ENCODE data around the gene KRTAP1-5. TPM values are rescaled to one million over a fixed set of nuclear protein-coding genes. Genes with fewer than 3 reads are reported as not detected.

KRTAP1-5 gene
- total RNA-seq, 1 experiment from 2014 or later = not detected

DNA sequence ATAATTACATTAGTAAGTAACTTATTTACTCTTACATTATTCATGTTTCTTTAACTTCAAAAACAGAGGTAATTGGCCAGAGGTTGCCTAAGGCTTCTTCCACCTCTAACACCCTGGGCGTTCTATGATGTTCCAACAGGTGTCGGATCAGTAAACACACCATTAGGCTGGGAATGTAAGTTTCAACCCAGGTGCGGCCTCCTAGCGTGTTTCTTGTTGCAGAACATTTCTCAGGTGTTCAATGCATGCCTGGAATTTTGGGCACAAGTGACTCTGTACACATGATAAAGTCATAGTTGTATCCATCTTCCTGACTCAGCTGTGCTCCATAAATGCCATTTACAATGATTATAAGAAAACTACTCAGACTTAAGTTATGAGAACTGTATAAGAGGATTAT, 27.0 kb upstream of the KRTAP1-5 start:
- Histone ChIP-seq H3K36me3 (ENCODE audit: control insufficient read depth, insufficient read depth, low read length) (no peaks in the 10 kb centered on the region), H3K9me3 (ENCODE audit: control insufficient read depth, insufficient read depth, low read depth, low read length) (no peaks in the 10 kb centered on the region), H3K4me1 (ENCODE audit: control insufficient read depth, insufficient read depth, low read length) (no peaks in the 10 kb centered on the region), H3K27me3 (ENCODE audit: control insufficient read depth, insufficient read depth, low read length) (no peaks in the 10 kb centered on the region), H3K4me3 (ENCODE audit: low read depth in 2 of 2, low read length in 2 of 2) (no peak overlapping the region), H3K27ac (ENCODE audit: low read length) (no peak overlapping the region)
- ChIA-PET POLR2A (no interaction called here), CTCF (no interaction called here)
- TF ChIP-seq, protein P1, sequence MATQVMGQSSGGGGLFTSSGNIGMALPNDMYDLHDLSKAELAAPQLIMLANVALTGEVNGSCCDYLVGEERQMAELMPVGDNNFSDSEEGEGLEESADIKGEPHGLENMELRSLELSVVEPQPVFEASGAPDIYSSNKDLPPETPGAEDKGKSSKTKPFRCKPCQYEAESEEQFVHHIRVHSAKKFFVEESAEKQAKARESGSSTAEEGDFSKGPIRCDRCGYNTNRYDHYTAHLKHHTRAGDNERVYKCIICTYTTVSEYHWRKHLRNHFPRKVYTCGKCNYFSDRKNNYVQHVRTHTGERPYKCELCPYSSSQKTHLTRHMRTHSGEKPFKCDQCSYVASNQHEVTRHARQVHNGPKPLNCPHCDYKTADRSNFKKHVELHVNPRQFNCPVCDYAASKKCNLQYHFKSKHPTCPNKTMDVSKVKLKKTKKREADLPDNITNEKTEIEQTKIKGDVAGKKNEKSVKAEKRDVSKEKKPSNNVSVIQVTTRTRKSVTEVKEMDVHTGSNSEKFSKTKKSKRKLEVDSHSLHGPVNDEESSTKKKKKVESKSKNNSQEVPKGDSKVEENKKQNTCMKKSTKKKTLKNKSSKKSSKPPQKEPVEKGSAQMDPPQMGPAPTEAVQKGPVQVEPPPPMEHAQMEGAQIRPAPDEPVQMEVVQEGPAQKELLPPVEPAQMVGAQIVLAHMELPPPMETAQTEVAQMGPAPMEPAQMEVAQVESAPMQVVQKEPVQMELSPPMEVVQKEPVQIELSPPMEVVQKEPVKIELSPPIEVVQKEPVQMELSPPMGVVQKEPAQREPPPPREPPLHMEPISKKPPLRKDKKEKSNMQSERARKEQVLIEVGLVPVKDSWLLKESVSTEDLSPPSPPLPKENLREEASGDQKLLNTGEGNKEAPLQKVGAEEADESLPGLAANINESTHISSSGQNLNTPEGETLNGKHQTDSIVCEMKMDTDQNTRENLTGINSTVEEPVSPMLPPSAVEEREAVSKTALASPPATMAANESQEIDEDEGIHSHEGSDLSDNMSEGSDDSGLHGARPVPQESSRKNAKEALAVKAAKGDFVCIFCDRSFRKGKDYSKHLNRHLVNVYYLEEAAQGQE (IDR thresholded peaks at IDR 0.05; ENCODE audit: insufficient read depth in 1 of 2, low read depth in 2 of 2, low read length in 1 of 2) = no peak
- TF ChIP-seq TCF7L2 (IDR thresholded peaks at IDR 0.05; ENCODE audit: low read depth, low read length) (no peak), SIN3A (IDR thresholded peaks at IDR 0.05; ENCODE audit: borderline replicate concordance, insufficient read depth, low read depth, low read length) (no peak), POLR2AphosphoS5 (IDR thresholded peaks at IDR 0.05; ENCODE audit: low read depth, low read length) (no peak)
- TF ChIP-seq, protein P2, sequence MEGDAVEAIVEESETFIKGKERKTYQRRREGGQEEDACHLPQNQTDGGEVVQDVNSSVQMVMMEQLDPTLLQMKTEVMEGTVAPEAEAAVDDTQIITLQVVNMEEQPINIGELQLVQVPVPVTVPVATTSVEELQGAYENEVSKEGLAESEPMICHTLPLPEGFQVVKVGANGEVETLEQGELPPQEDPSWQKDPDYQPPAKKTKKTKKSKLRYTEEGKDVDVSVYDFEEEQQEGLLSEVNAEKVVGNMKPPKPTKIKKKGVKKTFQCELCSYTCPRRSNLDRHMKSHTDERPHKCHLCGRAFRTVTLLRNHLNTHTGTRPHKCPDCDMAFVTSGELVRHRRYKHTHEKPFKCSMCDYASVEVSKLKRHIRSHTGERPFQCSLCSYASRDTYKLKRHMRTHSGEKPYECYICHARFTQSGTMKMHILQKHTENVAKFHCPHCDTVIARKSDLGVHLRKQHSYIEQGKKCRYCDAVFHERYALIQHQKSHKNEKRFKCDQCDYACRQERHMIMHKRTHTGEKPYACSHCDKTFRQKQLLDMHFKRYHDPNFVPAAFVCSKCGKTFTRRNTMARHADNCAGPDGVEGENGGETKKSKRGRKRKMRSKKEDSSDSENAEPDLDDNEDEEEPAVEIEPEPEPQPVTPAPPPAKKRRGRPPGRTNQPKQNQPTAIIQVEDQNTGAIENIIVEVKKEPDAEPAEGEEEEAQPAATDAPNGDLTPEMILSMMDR (IDR thresholded peaks at IDR 0.05) = no peak
- in situ Hi-C loops (cut with HindIII; ENCODE audit: low pct_unique_long_range_greater_than_20kb, low sequenced_read_pairs) (no loop called here), intact Hi-C loops (cut with micrococcal nuclease; ENCODE audit: unreplicated experiment) (no loop called here)
- no TSS peak for BruUV-seq (replicated peaks)
- no peak for ATAC-seq
- DNase-seq (ENCODE audit: low read depth, low spot score) = no peak

DNA sequence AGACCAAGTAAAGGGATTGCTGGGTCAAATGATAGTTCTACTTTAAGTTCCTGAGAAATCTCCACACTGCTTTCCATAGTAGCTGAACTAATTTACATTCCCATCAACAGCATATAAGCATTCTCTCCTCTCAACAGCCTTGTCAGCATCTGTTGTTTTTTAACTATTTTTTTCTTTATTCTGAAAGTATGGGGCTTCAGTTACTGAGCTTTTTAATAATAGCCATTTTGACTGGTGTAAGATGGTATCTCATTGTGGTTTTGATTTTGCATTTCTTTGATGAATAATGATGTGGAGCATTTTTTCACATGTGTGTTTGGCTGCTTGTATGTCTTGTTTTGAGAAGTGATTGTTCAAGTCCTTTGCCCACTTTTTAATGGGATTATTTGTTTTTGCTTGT, 25.6 kb upstream of the KRTAP1-5 start:
- intact Hi-C loops (cut with micrococcal nuclease; ENCODE audit: unreplicated experiment) (no loop called here), in situ Hi-C loops (cut with HindIII; ENCODE audit: low pct_unique_long_range_greater_than_20kb, low sequenced_read_pairs) (no loop called here)
- H3K4me1 ChIP-seq (ENCODE audit: control insufficient read depth, insufficient read depth, low read length) = no peaks in the 10 kb centered on the region
- no peaks in the 10 kb centered on the region for H3K9me3 ChIP-seq (ENCODE audit: control insufficient read depth, insufficient read depth, low read depth, low read length)
- TF ChIP-seq POLR2AphosphoS5 (IDR thresholded peaks at IDR 0.05; ENCODE audit: low read depth, low read length) (no peak), SIN3A (IDR thresholded peaks at IDR 0.05; ENCODE audit: borderline replicate concordance, insufficient read depth, low read depth, low read length) (no peak), TCF7L2 (IDR thresholded peaks at IDR 0.05; ENCODE audit: low read depth, low read length) (no peak)
- TF ChIP-seq, protein P1 (IDR thresholded peaks at IDR 0.05; ENCODE audit: insufficient read depth in 1 of 2, low read depth in 2 of 2, low read length in 1 of 2) = no peak
- TF ChIP-seq, protein P2 (IDR thresholded peaks at IDR 0.05) = no peak
- no TSS peak for BruUV-seq (replicated peaks)
- CTCF ChIA-PET = no interaction called here
- POLR2A ChIA-PET = interaction anchor here (0.6 kb wide), 1 partner anchor 206 kb away, joined by 6 read pairs; no protein-coding TSS in a partner anchor
- DNase-seq (ENCODE audit: low read depth, low spot score) (no peak), ATAC-seq (no peak)
- no peaks in the 10 kb centered on the region for H3K36me3 ChIP-seq (ENCODE audit: control insufficient read depth, insufficient read depth, low read length)
- no peak overlapping the region for H3K4me3 ChIP-seq (ENCODE audit: low read depth in 2 of 2, low read length in 2 of 2)
- H3K27me3 ChIP-seq (ENCODE audit: control insufficient read depth, insufficient read depth, low read length) = 0 out of 2 replicates have a peak, but pooled peaks cover 2% of the 10 kb centered on the region
- no peak overlapping the region for H3K27ac ChIP-seq (ENCODE audit: low read length)
